ENCODE results near the gene CCT6A.
A peak's percentile ranks its signal among the peaks of the same experiment; 100 is the strongest.
"Not testable (repeated sequence)": the region's sequence is repeated elsewhere in the genome, so short reads cannot be mapped to it uniquely, and the experiment has no call there.

The CCT6A gene

GRCh38 chr7:56051339-56052191 is at the start of gene CCT6A, which contains the start of gene PSPH:
CCT6A (plus strand) TSS chr7:56051765; CDS start chr7:56051849, 84 bp downstream.
PSPH (minus strand) TSS chr7:56051444; CDS start chr7:56021212, 30,232 bp downstream.
- peak within 1 kb of the TSS; percentile 79 to 99 (median 92) for H3K4me3 ChIP-seq (ENCODE audit: low read depth in 1 of 5, low read length in 5 of 5)
- H3K36me3 ChIP-seq (ENCODE audit: control insufficient read depth in 5 of 5, insufficient read depth in 5 of 5, low read length in 5 of 5) = peaks cover 14 to 34% (median 16%) of the 10 kb centered on the region in 5 donors
- peak within 1 kb of the TSS; percentile 87 to 98 (median 90) for H3K9ac ChIP-seq (ENCODE audit: low read length in 5 of 5)
- peaks cover 0 to 26% (median 22%) of the 10 kb centered on the region in 5 donors for H3K4me1 ChIP-seq (ENCODE audit: control insufficient read depth in 5 of 5, insufficient read depth in 5 of 5, low read length in 5 of 5)
- peak within 1 kb of the TSS; percentile 87 for H3K27ac ChIP-seq (ENCODE audit: low read depth, low read length)
- no peaks in the 10 kb centered on the region for H3K9me3 ChIP-seq (ENCODE audit: control insufficient read depth in 5 of 5, low read length in 5 of 5)
- H3K27me3 ChIP-seq (ENCODE audit: control insufficient read depth in 5 of 5, insufficient read depth in 4 of 5, low read length in 5 of 5) = no peaks in the 10 kb centered on the region

GRCh38 chr7:56003749-56004148 is 47.8 kb upstream of the CCT6A start:
- Histone ChIP-seq H3K4me1 (ENCODE audit: control insufficient read depth in 5 of 5, insufficient read depth in 5 of 5, low read length in 5 of 5) (peaks cover 0 to 2% (median 0%) of the 10 kb centered on the region in 5 donors), H3K9ac (ENCODE audit: low read length in 5 of 5) (no peak overlapping the region), H3K4me3 (ENCODE audit: low read depth in 1 of 5, low read length in 5 of 5) (no peak overlapping the region), H3K9me3 (ENCODE audit: control insufficient read depth in 5 of 5, low read length in 5 of 5) (no peaks in the 10 kb centered on the region), H3K27ac (ENCODE audit: low read depth, low read length) (no peak overlapping the region), H3K27me3 (ENCODE audit: control insufficient read depth in 5 of 5, insufficient read depth in 4 of 5, low read length in 5 of 5) (no peaks in the 10 kb centered on the region), H3K36me3 (ENCODE audit: control insufficient read depth in 5 of 5, insufficient read depth in 5 of 5, low read length in 5 of 5) (peaks cover 5 to 13% (median 8%) of the 10 kb centered on the region in 5 donors)

- Histone ChIP-seq H3K9me3 (ENCODE audit: control insufficient read depth in 5 of 5, low read length in 5 of 5) (no peaks in the 10 kb centered on the region), H3K27me3 (ENCODE audit: control insufficient read depth in 5 of 5, insufficient read depth in 4 of 5, low read length in 5 of 5) (no peaks in the 10 kb centered on the region), H3K4me1 (ENCODE audit: control insufficient read depth in 5 of 5, insufficient read depth in 5 of 5, low read length in 5 of 5) (peaks cover 0 to 4% (median 0%) of the 10 kb centered on the region in 5 donors), H3K36me3 (ENCODE audit: control insufficient read depth in 5 of 5, insufficient read depth in 5 of 5, low read length in 5 of 5) (peaks cover 0 to 3% (median 0%) of the 10 kb centered on the region in 5 donors), H3K27ac (ENCODE audit: low read depth, low read length) (no peak overlapping the region), H3K9ac (ENCODE audit: low read length in 5 of 5) (no peak overlapping the region), H3K4me3 (ENCODE audit: low read depth in 1 of 5, low read length in 5 of 5) (no peak overlapping the region)
Measured at GRCh38 chr7:56007167-56007652, 44.4 kb upstream of the CCT6A start.

- Histone ChIP-seq H3K9ac (ENCODE audit: low read length in 5 of 5) (peak overlapping the region in 1 of 5 donors; percentile 35), H3K9me3 (ENCODE audit: control insufficient read depth in 5 of 5, low read length in 5 of 5) (no peaks in the 10 kb centered on the region), H3K27me3 (ENCODE audit: control insufficient read depth in 5 of 5, insufficient read depth in 4 of 5, low read length in 5 of 5) (no peaks in the 10 kb centered on the region), H3K27ac (ENCODE audit: low read depth, low read length) (no peak overlapping the region), H3K36me3 (ENCODE audit: control insufficient read depth in 5 of 5, insufficient read depth in 5 of 5, low read length in 5 of 5) (peaks cover 0 to 3% (median 0%) of the 10 kb centered on the region in 5 donors), H3K4me1 (ENCODE audit: control insufficient read depth in 5 of 5, insufficient read depth in 5 of 5, low read length in 5 of 5) (peaks cover 0 to 4% (median 0%) of the 10 kb centered on the region in 5 donors), H3K4me3 (ENCODE audit: low read depth in 1 of 5, low read length in 5 of 5) (no peak overlapping the region)
Measured at GRCh38 chr7:56007891-56008290, 43.7 kb upstream of the CCT6A start.

- H3K36me3 ChIP-seq (ENCODE audit: control insufficient read depth in 5 of 5, insufficient read depth in 5 of 5, low read length in 5 of 5) = peaks cover 0 to 17% (median 5%) of the 10 kb centered on the region in 5 donors
- H3K4me3 ChIP-seq (ENCODE audit: low read depth in 1 of 5, low read length in 5 of 5) = no peak overlapping the region
- no peaks in the 10 kb centered on the region for H3K27me3 ChIP-seq (ENCODE audit: control insufficient read depth in 5 of 5, insufficient read depth in 4 of 5, low read length in 5 of 5)
- H3K4me1 ChIP-seq (ENCODE audit: control insufficient read depth in 5 of 5, insufficient read depth in 5 of 5, low read length in 5 of 5) = peaks cover 0 to 4% (median 0%) of the 10 kb centered on the region in 5 donors
- no peaks in the 10 kb centered on the region for H3K9me3 ChIP-seq (ENCODE audit: control insufficient read depth in 5 of 5, low read length in 5 of 5)
- H3K9ac ChIP-seq (ENCODE audit: low read length in 5 of 5) = no peak overlapping the region
- H3K27ac ChIP-seq (ENCODE audit: low read depth, low read length) = no peak overlapping the region
Measured at GRCh38 chr7:56009695-56010094, 41.9 kb upstream of the CCT6A start.

- not testable (repeated sequence) for H3K9ac ChIP-seq (ENCODE audit: low read length in 5 of 5); H3K27ac ChIP-seq (ENCODE audit: low read depth, low read length); H3K4me1 ChIP-seq (ENCODE audit: control insufficient read depth in 5 of 5, insufficient read depth in 5 of 5, low read length in 5 of 5); H3K27me3 ChIP-seq (ENCODE audit: control insufficient read depth in 5 of 5, insufficient read depth in 4 of 5, low read length in 5 of 5); H3K9me3 ChIP-seq (ENCODE audit: control insufficient read depth in 5 of 5, low read length in 5 of 5); H3K4me3 ChIP-seq (ENCODE audit: low read depth in 1 of 5, low read length in 5 of 5)
- peaks cover 5 to 30% (median 11%) of the 10 kb centered on the region in 5 donors for H3K36me3 ChIP-seq (ENCODE audit: control insufficient read depth in 5 of 5, insufficient read depth in 5 of 5, low read length in 5 of 5)
Measured at GRCh38 chr7:56017015-56017414, 34.5 kb upstream of the CCT6A start.

GRCh38 chr7:56019501-56019900 is 32.1 kb upstream of the CCT6A start:
- no peaks in the 10 kb centered on the region for H3K4me1 ChIP-seq (ENCODE audit: control insufficient read depth in 5 of 5, insufficient read depth in 5 of 5, low read length in 5 of 5)
- H3K27ac ChIP-seq (ENCODE audit: low read depth, low read length) = no peak overlapping the region
- no peaks in the 10 kb centered on the region for H3K9me3 ChIP-seq (ENCODE audit: control insufficient read depth in 5 of 5, low read length in 5 of 5)
- peaks cover 5 to 22% (median 11%) of the 10 kb centered on the region in 5 donors for H3K36me3 ChIP-seq (ENCODE audit: control insufficient read depth in 5 of 5, insufficient read depth in 5 of 5, low read length in 5 of 5)
- no peaks in the 10 kb centered on the region for H3K27me3 ChIP-seq (ENCODE audit: control insufficient read depth in 5 of 5, insufficient read depth in 4 of 5, low read length in 5 of 5)
- no peak overlapping the region for H3K9ac ChIP-seq (ENCODE audit: low read length in 5 of 5)
- no peak overlapping the region for H3K4me3 ChIP-seq (ENCODE audit: low read depth in 1 of 5, low read length in 5 of 5)

- no peaks in the 10 kb centered on the region for H3K27me3 ChIP-seq (ENCODE audit: control insufficient read depth in 5 of 5, insufficient read depth in 4 of 5, low read length in 5 of 5)
- H3K27ac ChIP-seq (ENCODE audit: low read depth, low read length) = no peak overlapping the region
- no peaks in the 10 kb centered on the region for H3K4me1 ChIP-seq (ENCODE audit: control insufficient read depth in 5 of 5, insufficient read depth in 5 of 5, low read length in 5 of 5)
- no peak overlapping the region for H3K4me3 ChIP-seq (ENCODE audit: low read depth in 1 of 5, low read length in 5 of 5)
- peaks cover 0 to 20% (median 9%) of the 10 kb centered on the region in 5 donors for H3K36me3 ChIP-seq (ENCODE audit: control insufficient read depth in 5 of 5, insufficient read depth in 5 of 5, low read length in 5 of 5)
- H3K9ac ChIP-seq (ENCODE audit: low read length in 5 of 5) = no peak overlapping the region
- no peaks in the 10 kb centered on the region for H3K9me3 ChIP-seq (ENCODE audit: control insufficient read depth in 5 of 5, low read length in 5 of 5)
Measured at GRCh38 chr7:56023500-56023899, 28.1 kb upstream of the CCT6A start.

- no peaks in the 10 kb centered on the region for H3K27me3 ChIP-seq (ENCODE audit: control insufficient read depth in 5 of 5, insufficient read depth in 4 of 5, low read length in 5 of 5)
- peaks cover 0 to 5% (median under 1%) of the 10 kb centered on the region in 5 donors for H3K4me1 ChIP-seq (ENCODE audit: control insufficient read depth in 5 of 5, insufficient read depth in 5 of 5, low read length in 5 of 5)
- H3K27ac ChIP-seq (ENCODE audit: low read depth, low read length) = no peak overlapping the region
- H3K9me3 ChIP-seq (ENCODE audit: control insufficient read depth in 5 of 5, low read length in 5 of 5) = no peaks in the 10 kb centered on the region
- no peak overlapping the region for H3K9ac ChIP-seq (ENCODE audit: low read length in 5 of 5)
- H3K36me3 ChIP-seq (ENCODE audit: control insufficient read depth in 5 of 5, insufficient read depth in 5 of 5, low read length in 5 of 5) = peaks cover 0 to 6% (median 3%) of the 10 kb centered on the region in 5 donors
- no peak overlapping the region for H3K4me3 ChIP-seq (ENCODE audit: low read depth in 1 of 5, low read length in 5 of 5)
Measured at GRCh38 chr7:56026538-56026937, 25.0 kb upstream of the CCT6A start.

All from subcutaneous abdominal adipose tissue (tissue), 5 donors.